ENCODE data around the gene VPS13D. TPM values are rescaled to one million over a fixed set of nuclear protein-coding genes. Genes with fewer than 3 reads are reported as not detected.

The VPS13D gene
- total RNA-seq, 2 donors from 2014 or later = 54.0 to 63.3 TPM

GRCh38 chr1:12398479-12398878 lies 168.6 kb downstream of the VPS13D start:
- DNase-seq (no peak), ATAC-seq (no peak)
- WGBS, 2 donors = 83 to 90% methylated on average over 6 of the region's 6 CpGs
- H3K27ac ChIP-seq = no peak overlapping the region
- H3K4me3 ChIP-seq = no peak overlapping the region
- intact Hi-C loops (cut with DNase I) = no loop called here
- no peaks in the 10 kb centered on the region for H3K9me3 ChIP-seq
- H3K27me3 ChIP-seq = no peaks in the 10 kb centered on the region
- H3K36me3 ChIP-seq (replicated peaks in 1 of 2; ENCODE audit: insufficient read depth in 1 of 2, low read depth in 2 of 2) = no peaks in the 10 kb centered on the region
- peaks cover 29% of the 10 kb centered on the region for H3K4me1 ChIP-seq
- TF ChIP-seq POLR2A (IDR thresholded peaks at IDR 0.05) = no peak
- no peak for TF ChIP-seq CTCF (IDR thresholded peaks at IDR 0.05)

GRCh38 chr1:12400027-12400693 lies 170.3 kb downstream of the VPS13D start:
- WGBS, 2 donors = 93% methylated on average over 10 of the region's 10 CpGs
- Histone ChIP-seq H3K4me1 (peaks cover 31% of the 10 kb centered on the region), H3K27me3 (no peaks in the 10 kb centered on the region), H3K27ac (peak overlapping the region in 1 of 4 donors; percentile 20), H3K9me3 (no peaks in the 10 kb centered on the region), H3K36me3 (replicated peaks in 1 of 2; ENCODE audit: insufficient read depth in 1 of 2, low read depth in 2 of 2) (peaks cover 0 to 1% of the 10 kb centered on the region in 2 donors), H3K4me3 (no peak overlapping the region)
- DNase-seq (peak in 2 of 4 donors; percentile 19 to 32), ATAC-seq (no peak)
- TF ChIP-seq POLR2A (IDR thresholded peaks at IDR 0.05) (no peak), CTCF (IDR thresholded peaks at IDR 0.05) (no peak)
- intact Hi-C loops (cut with DNase I) = no loop called here

- H3K9me3 ChIP-seq = no peaks in the 10 kb centered on the region
- no peaks in the 10 kb centered on the region for H3K27me3 ChIP-seq
- H3K4me1 ChIP-seq = peaks cover 52% of the 10 kb centered on the region
- H3K4me3 ChIP-seq = no peak overlapping the region
- H3K36me3 ChIP-seq (replicated peaks in 1 of 2; ENCODE audit: insufficient read depth in 1 of 2, low read depth in 2 of 2) = peaks cover 0 to 1% of the 10 kb centered on the region in 2 donors
- H3K27ac ChIP-seq = no peak overlapping the region
- no peak for DNase-seq
- TF ChIP-seq POLR2A (IDR thresholded peaks at IDR 0.05) (no peak), CTCF (IDR thresholded peaks at IDR 0.05) (no peak)
- WGBS, 2 donors = 40 to 47% methylated on average over 3 of the region's 3 CpGs
- ATAC-seq = no peak
- intact Hi-C loops (cut with DNase I) = no loop called here
Measured at GRCh38 chr1:12402159-12402673, 172.4 kb downstream of the VPS13D start.

GRCh38 chr1:12402842-12403241 lies 173.0 kb downstream of the VPS13D start:
- peaks cover 0 to 1% of the 10 kb centered on the region in 2 donors for H3K36me3 ChIP-seq (replicated peaks in 1 of 2; ENCODE audit: insufficient read depth in 1 of 2, low read depth in 2 of 2)

More at GRCh38 chr1:12402842-12403241, 173.0 kb downstream of the VPS13D start:
- intact Hi-C loops (cut with DNase I) = no loop called here
- Histone ChIP-seq H3K4me1 (peaks cover 58% of the 10 kb centered on the region), H3K9me3 (no peaks in the 10 kb centered on the region), H3K4me3 (no peak overlapping the region), H3K27ac (no peak overlapping the region), H3K27me3 (no peaks in the 10 kb centered on the region)
- DNase-seq = no peak
- TF ChIP-seq CTCF (IDR thresholded peaks at IDR 0.05) (no peak), POLR2A (IDR thresholded peaks at IDR 0.05) (no peak)
- 55 to 60% methylated on average over 1 of the region's 1 CpG for WGBS, 2 donors
- no peak for ATAC-seq

All from body of pancreas (tissue), 4 donors.